Epithelial cell of proximal tubule (primary cell): ENCODE measurements around the gene ETV6. TPM values are rescaled to one million over a fixed set of nuclear protein-coding genes. Genes with fewer than 3 reads are reported as not detected.
A peak's percentile ranks its signal among the peaks of the same experiment; 100 is the strongest.

Experiments used
- DNase-seq: peaks from one replicate; pipeline ENCODE4 v3.0.0-alpha.2; 2011; ENCODE audit warnings: low read depth
- H3K4me3 ChIP-seq: 2 replicates; pipeline ENCODE4 v1.5.1; 2011; ENCODE audit warnings: low read depth, mild to moderate bottlenecking, low read length
- total RNA-seq: library from RNA; depleted of rRNA; stranded (reverse); fragments of >200 nt; gene quantifications from 2 replicates; pipeline ENCODE4 v1.2.3, GENCODE V29; 2015
- TF ChIP-seq, protein P1 (sequence below): conservative IDR thresholded peaks from 2 replicates; pipeline ENCODE4 v1.5.1; 2012; ENCODE audit warnings: low read depth, mild to moderate bottlenecking, low read length

ETV6 gene
- total RNA-seq, 1 donor from 2014 or later: 12.9 TPM

DNA sequence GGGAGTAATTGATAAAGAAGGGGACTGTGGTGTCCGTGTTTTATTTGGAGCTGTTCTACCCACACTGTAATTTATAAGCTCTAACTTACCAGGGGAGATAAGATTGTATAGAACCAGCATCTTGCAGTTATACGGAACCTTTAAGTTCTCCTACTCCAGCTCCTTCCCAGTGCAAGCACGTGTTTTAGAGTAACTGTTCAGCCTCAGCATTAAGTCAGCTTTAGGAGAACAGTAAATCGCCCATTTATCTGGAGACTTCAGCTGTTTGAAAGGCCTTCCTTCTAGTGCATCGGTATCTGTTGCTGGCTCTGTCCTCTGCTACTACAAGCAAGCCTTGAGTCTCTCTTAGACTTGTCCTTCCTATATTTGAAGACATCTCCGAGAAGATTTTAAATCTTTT lies 95.6 kb downstream of the ETV6 start:
- no peak for DNase-seq
- TF ChIP-seq, protein P1, sequence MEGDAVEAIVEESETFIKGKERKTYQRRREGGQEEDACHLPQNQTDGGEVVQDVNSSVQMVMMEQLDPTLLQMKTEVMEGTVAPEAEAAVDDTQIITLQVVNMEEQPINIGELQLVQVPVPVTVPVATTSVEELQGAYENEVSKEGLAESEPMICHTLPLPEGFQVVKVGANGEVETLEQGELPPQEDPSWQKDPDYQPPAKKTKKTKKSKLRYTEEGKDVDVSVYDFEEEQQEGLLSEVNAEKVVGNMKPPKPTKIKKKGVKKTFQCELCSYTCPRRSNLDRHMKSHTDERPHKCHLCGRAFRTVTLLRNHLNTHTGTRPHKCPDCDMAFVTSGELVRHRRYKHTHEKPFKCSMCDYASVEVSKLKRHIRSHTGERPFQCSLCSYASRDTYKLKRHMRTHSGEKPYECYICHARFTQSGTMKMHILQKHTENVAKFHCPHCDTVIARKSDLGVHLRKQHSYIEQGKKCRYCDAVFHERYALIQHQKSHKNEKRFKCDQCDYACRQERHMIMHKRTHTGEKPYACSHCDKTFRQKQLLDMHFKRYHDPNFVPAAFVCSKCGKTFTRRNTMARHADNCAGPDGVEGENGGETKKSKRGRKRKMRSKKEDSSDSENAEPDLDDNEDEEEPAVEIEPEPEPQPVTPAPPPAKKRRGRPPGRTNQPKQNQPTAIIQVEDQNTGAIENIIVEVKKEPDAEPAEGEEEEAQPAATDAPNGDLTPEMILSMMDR: no peak
- H3K4me3 ChIP-seq: no peak overlapping the region

DNA sequence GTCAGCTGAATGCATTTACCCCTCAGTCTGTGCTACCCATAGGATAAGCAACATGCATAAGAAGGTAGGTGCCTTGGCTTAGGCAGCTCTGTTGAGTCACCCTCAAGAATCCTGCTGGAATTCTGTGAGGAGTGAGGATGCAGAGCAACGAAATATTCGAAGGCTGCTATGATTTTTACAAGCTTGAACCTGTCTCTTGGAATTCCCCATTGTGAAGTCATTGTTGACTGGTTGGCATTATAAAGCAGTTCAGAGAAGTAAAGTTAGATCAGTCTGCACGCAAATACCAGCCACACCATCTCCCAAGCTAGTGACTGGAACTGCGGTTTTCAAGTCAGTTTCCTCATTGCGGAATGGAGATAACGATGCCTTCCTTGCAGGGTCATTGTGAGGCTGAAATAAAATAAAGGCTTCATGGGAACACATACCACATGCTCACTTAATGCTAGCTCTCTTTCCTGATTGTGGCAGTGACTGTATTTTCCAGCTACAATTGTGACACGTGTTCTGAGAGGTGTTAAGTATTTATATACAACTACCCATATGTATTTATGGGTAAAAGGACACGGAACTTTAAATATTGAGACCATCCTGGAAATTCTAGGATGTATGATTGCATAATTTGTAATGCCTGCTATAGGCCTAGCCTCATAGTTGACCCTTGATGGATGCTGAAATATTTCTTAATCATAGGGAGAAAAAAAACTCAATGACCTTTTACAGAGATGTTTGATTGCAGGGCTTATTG lies 96.7 kb downstream of the ETV6 start:
- no peak overlapping the region for H3K4me3 ChIP-seq
- TF ChIP-seq, protein P1: no peak
- peak; percentile 73 for DNase-seq

DNA sequence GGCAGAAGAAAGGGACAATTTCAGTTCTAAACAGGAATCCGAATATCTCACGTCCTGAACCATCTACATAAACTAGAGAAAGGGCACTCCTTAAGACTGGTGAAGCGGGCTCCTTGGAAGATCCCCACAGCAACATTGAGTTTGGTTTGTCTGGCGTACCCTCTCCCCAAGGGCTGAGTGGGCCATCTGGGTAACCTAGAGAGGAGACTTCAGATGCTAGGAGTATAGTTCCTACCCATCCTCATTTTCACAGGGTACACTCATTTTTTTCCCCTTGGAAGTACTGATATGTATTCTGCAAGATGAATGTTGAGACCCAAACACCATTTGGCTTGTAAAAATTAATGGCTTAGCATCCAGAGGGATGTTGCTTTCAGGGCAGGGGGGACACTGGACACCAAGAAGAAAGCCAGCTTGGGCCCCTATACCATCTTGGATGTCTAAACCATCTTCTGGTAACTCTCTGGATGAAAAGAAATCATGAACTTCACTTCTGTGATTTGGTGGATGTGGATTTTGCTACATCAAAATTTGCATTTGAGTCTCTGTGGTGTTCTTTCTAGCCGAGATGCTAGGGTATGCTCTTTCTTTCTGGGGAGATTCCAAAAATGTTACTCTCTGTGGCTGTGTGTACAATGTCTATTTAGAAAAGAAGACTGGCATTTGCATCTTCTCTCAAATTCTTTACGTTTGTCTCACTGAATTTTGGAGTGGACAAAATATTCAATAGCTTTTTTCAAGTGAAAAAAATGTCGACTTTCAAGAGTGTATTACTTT lies 97.7 kb downstream of the ETV6 start:
- H3K4me3 ChIP-seq: no peak overlapping the region
- no peak for DNase-seq
- TF ChIP-seq, protein P1: no peak

DNA sequence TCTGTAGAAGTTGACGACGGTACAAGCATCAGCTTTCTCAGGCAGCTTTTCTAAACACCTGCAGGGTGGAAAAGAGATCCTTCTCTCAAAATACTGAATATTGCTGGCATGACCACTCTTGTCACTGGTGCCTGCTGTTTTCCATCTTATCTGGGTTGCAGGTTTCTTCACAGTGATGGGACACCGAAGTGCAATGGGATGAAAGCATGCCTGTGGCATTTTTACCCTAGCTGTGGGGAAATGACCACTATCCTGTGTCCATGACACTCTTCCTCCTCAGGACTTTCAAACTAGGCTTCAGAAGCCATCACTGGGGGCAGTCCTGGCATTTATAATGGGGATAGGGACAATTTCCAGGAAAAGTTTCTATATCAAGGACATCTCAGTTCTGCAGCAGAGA lies 98.5 kb downstream of the ETV6 start:
- TF ChIP-seq, protein P1: no peak
- H3K4me3 ChIP-seq: no peak overlapping the region
- no peak for DNase-seq

DNA sequence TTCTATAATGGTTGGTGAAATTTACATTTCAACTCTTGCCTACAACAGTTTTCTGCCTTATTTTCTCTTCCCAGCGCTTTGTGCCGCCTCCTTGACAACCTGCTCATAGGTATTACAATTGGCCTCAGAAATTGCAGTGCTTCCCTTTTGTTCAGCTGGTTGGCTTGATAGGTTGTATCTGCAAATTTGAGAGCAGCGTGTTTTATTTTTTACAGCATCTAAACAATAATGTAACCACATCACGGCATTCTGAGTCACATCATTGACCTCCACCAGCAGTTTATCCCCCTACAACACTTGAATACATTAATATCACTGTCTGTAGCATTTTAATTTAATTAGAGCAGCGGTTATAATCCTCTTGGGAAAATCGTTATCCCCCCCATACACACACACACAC lies 99.4 kb downstream of the ETV6 start:
- DNase-seq: no peak
- TF ChIP-seq, protein P1: no peak
- H3K4me3 ChIP-seq: no peak overlapping the region

DNA sequence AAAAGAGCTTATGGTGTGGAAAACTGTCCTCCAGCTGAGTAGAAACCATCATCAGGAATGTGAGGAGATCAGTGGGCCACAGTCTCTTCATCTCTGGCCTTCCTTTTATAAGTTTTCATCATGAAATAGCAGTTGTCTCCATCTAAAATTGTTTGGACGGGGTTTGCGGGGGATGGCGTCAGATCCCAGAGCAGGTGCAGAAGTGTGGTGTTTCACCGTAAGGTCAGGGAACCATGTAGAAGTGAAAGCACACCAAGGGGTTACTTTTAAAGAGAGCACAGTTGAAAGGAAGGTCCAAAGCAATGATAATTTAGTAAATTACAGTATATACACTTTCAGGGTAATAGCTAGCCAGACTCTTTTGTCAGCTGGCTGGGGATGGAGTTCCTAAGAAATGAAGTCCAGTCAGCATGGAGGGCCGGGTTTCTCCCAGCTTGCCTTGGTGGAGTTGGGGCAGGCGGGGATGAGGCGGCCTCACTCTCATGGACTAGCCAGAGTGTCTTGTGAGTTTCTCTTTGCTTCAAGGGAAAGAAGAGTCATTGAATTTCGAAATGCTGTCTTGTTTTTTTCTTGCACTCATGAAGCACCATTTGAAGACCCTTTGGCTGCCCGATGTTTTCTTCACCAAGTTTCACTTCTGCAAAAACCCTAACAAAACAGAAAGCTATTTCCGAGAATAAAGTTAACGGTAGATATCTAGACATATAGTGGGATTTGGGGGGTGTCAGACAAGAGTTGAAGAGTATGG lies 100.6 kb downstream of the ETV6 start:
- TF ChIP-seq, protein P1: no peak
- no peak overlapping the region for H3K4me3 ChIP-seq
- no peak for DNase-seq
